OCI-M2 (cell line): ENCODE data around the gene TMEM233.
"Not testable (repeated sequence)": the region's sequence is repeated elsewhere in the genome, so short reads cannot be mapped to it uniquely, and the experiment has no call there.

Source experiments
- DNase-seq: peaks from one replicate; lab custom pipeline; 2025; ENCODE audit not compliant: unreplicated experiment; lab: John Stamatoyannopoulos, UW

Gene TMEM233

DNA sequence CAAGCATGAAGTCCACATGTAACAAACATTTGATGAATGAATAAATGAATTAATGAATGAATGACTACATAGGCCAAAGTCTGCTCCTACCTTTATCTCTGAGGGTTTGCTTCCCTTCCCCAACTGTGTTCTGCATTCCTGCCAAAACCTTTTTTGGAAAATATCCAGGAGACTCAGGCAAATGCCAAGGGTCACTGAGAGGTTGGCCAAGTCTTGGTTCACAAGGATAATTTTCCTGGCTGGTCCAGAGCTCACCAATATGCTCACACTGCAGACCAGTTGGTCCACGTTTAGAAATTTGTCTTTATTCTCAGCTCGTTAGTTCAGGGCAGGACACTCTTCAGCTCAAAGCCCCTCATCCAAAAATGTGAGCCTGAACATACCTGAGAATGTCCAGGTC lies 10.2 kb downstream of the TMEM233 start:
- no peak for DNase-seq

DNA sequence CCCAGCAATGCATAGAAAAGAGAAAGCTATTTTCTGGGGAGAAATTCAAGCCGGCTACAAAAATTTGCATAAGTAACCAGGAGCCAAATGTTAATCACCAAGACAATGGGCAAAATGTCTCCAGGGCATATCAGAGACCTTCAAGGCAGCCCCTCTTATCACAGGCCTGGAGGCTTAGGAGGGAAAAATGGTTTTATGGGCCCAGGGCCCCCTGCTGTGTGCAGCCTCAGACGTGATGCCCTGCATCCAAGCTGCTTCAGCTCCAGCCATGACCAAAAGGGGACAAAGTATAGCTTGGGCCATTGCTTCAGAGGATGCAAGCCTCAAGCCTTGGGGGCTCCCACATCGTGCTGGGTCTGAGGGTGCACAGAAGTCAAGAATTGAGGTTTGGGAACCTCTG lies 15.8 kb downstream of the TMEM233 start:
- DNase-seq: no peak

DNA sequence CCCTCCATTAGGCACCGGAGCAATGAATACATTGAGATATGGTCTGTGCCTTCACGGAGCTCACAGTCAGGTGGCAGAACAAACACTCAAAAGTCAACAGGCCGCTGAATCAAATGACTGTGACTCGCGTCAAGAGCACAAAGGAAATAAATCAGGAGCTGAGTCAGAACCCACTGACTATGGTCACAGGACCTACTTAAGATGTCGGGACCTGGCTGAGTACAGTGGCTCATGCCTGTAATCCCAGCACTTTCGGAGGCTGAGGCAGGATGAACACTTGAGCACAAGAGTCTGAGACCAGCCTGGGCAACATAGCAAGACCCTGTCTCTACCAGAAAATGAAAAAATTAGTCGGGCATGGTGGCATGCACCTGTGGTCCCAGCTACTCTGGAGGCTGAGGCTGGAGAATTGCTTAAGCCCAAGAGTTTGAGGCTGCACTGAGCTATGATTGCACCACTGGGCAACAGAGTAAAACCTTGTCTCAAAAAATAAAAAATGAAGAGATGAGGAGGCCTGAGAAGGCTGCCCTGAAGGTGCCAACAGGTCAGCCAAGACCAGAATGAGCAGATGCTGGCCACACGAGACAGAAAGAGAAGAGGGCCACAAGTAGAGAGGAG lies 19.9 kb downstream of the TMEM233 start:
- DNase-seq: no peak

DNA sequence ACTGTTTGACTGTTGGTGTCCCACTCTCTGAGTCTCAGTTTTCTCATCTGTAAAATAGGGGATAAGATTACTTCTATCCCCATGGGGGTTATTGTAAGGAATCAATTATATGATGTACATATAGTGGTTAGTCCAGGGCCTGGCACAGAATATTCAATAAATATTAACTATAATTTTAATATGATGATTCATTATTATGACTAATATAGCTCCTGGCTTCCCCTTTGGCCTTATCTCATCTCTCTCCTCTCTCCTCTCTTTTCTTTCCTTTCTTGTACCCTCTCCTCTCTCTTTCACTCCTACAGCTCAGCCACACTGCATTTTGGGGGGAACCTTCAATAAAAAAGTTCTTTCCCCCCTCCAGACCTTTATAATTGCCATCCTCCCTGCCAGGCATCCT lies 21.1 kb downstream of the TMEM233 start:
- no peak for DNase-seq

DNA sequence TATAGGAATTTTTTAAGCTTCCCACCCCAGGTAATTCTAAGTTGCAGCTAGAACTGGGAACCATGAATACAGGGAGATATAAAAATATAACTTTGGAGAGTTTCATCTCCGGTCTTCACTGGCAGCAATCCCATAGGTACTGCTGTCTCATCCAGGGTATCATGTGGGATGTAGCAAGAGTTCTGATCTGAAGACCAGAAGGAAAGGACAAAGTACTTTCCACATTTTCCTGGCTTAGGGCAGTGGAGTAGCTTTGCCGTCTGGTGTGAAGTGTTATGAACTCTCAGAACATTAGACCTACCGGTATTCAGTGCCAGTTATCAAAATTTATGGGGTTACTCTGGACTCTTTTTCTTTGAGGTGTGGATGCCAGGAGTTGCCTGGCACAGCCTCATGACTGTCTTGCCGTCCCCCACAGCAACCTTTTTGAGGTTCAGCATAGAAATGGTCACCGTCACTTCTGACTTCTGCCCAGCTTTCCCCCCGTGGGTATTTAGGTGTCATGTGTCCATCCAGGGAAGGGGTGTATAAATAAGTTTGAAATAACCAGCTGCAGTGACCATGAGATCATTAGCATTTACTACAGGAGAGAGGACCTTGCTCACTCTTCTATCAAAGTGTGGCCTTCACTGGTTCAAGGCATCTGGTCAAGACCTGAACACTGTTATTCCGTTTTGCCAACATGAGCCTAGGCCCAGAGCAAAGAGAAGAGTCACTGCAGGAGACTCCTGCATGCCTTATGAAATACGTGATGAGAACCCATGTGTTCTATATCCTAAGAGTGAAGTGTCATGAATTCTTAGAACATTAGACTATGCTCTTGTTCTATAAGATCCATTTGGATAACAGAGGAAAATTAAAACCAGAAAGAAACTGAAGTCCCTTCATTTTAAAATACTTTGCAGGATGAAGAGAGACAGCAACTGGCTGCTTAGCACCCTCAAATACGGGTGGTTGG lies 22.2 kb downstream of the TMEM233 start:
- no peak for DNase-seq

DNA sequence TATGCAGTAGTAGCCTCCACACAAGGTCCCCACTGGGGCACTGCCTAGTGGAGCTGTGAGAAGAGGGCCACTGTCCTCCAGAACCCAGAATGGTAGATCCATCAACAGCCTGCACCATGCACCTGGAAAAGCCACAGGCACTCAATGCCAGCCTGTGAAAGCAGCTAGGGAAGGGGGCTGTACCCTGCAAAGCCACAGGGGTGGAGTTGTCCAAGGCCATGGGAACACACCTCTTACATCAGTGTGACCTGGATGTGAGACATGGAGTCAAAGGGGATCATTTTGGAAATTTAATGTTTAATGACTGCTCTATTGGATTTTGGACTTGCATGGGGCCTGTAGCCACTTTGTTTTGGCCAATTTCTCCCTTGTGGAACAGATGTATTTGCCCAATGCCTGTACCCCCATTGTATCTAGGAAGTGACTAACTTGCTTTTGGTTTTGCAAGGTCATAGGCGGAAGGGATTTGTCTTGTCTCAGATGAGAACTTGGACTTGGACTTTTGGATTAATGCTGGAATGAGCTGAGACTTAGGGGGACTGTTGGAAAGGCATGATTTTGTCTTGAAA lies 24.8 kb downstream of the TMEM233 start:
- DNase-seq: not testable (repeated sequence)

DNA sequence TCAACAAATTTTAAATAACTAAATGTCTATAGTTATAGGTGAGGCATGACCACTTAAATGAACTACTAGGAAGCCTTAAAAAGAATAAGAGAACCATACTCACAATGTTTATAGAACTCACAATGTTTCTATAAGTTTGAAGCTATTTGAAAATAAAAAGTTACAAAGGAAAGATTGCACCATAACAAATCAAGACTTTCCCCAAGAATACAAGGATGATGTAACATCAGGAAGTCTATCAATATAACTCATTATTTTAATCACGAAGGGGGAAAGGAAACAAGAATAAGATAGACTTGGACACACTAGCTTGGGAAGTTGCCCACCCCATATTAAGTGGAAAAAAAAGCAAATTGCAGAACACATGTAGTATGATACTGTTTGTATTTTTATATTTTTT lies 26.9 kb downstream of the TMEM233 start:
- no peak for DNase-seq

DNA sequence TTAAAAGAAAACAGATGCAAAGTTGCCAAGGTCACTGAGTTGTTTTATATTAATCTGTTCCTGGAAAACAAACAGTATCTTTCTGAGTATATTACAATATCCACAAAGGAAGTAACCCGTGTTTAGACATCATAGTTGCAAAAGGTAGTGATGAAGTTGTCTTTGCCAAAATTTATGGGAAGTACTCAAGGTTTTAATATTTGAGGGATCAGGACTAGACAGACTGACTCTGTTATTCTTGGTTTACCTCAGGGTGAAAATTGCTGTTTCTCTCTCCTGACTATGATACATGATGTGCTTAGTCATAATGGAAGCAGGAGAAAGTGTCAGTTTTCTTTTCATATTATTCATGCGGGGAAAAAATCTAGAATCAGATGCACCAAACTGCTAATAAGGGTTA lies 28.3 kb downstream of the TMEM233 start:
- no peak for DNase-seq

DNA sequence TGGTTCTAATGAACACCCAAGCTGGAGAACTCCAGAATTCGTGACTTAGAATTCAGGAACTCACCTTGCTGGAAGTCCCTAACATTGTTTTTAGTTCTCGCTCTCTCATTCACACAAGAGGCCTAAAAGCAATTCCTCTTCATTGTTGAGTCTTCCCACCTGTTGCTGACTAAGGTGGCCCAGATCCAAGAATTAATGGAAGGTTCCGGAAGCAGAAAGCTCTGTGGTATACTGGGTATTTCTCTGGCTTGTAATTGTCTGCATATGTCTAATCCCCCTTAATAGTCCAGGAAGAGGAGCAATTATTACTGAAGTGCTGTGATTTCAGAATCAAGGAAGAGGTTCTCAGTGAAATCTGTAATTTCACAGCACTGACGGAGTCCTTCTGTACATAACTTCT lies 31.4 kb downstream of the TMEM233 start:
- no peak for DNase-seq

DNA sequence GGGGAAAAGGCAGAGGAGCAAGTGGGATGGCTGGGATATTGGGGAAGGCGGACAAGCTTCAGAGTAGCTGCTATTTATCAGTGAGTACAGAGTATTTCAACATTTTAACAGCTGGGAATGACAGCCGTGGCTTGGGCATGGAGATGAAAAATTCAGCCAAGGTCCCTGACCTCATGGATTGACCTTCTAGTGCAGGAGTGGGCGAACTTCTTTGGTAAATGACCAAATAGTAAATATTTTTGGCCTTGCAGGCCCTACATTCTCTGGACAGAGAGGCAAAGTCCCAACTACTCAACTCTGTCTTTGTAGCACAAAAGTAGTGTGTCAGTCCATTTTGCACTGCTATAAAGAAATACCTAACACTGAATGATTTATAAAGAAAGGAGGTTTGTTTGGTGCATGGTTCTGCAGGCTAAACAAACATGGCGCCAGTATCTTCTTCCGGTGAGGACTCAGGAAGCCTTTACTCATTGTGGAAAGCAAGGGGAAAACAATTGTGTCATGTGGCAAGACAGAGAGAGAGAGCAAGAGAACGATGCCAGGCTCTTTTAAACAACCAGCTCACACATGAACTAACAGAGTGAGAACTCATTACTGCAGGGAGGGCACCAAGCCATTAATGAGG lies 33.6 kb downstream of the TMEM233 start:
- no peak for DNase-seq

DNA sequence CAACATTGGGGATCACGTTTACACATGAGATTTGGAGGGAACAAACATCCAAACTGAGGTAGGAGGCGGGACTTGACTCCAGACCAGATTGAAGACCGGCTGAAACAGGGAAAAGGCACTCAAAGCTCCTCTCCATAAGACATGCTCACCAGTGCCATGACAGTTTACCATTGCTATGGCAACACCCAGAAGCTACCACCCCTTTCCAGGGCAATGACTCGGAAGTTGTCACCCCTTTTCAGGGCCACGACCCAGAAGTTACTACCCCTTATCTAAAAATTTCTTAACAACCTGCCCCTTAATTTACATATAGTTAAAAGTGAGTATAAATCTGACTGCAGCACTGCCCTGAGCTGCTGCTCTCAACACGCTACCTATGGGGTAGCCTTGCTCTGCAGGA lies 34.1 kb downstream of the TMEM233 start:
- no peak for DNase-seq

DNA sequence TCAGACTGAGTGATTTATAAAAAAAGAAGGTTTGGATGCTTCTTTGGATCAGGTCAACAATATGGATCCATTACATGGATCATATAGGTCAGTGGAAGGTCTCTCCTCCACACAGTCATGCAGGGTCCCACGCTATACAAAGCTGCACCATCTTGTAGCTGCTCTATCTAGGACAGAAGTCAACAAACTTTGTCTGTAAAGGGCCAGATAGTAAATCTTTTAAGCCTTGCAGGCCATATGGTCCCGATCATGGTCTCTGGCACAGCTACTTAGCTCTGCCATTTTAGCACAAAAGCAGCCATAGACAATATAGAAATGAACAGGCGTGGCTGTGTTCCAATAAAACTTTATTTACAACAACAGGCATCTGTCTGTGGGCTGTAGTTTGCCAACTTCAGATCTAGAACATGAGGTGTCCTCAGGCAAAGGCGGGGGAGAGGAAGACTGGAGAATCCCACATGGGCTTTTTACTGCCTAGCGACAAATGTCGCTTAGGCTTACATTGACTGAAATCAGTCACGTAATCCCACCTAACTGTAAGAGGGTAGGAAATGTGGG lies 36.7 kb downstream of the TMEM233 start:
- no peak for DNase-seq

DNA sequence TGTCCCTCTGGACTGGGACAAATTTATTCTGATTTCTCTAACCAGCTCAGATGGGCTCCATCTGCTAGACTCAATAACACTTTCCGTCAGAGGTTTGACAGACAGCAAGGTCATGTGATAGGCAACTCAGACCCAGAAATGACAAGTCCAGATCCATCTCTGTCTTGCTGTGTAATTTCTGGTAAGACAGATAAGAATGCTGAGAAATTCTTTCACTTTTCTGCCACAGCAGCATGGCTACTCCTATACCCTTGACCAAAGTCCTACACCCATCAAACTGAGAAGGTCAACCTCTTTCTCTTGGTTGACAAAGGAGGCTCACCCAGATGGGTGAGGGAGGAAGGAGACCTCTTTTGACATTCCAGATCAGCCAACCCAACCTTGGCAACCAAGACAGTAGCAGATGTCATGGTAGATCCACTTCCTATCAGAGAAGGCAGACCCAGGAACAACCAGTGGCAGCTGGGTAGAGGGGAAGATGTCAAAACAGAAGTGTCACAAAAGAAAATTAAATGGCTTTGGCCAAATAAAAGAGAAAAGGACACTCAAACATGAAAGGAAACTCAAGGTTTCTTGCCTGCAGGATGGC lies 37.5 kb downstream of the TMEM233 start:
- no peak for DNase-seq

DNA sequence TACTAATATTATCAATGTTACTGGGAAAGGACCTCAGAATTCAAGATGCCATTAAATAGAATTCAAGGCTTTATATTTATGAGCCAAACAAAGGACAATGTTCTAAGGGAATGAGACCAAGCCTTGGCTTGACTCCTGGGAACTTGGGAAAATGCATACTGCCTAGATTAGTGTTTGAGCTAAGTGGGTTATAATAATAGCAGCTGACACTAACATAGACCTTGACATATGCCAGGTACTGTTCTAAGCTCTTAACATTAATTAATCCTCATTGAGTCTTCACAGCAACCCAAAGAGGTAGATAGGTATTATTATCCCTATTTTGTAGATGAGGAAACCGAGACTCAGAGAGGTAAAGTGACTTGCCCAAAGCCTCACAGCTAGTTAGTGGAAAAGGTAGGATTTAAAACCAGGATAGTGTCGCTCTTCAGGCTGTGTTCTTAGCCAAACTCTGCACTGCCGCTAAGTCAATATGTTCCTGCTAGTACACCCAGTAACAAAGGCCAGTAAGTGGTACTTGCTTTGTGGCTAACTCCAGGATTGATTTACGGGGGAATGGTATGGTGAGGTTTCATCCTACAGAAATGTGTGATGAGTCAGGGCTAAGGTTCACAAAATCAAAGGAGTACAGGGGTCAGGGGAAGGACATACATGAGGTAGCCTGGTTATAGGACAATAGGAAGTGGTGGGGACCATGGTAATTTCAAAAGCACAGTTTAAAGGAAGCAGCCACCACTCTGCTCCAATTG lies 38.5 kb downstream of the TMEM233 start:
- DNase-seq: no peak

DNA sequence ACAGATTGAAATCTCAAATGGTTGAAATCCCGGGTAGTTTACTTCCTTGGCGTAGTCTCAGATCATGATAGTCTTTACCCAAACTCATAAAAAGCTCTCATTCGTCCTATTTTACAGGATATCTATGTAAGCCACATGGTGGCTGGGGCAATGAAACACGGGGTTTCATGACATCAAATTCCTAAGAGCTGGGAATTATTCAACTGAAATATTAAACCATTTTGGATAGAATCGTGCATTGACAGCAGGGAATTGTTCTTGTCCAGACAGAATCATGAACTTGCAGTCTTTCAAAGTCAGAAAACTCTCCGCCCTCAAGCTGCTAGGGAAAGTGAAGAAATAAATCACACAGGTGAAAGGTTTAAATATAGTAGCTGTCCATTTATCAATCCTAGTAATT lies 41.2 kb downstream of the TMEM233 start:
- no peak for DNase-seq

DNA sequence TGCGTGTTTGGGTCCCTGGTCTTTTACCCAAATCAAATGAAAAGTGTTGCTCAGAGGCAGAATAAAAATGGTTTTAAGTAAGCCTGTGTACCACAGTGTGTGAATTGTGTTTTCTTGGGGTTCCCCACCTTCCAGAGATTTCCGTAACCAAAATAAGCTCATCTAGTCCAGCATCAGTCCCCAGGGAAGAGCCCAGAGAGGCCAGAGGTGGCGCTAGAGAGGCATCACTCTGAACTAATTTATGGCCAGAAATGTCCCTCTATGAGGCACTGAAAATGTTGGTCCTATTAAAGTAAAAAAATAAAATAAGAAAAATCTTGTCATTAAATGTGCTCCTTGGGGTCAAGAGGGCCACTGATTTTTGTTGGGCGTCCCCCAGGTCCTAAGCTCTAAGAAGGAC lies 49.4 kb downstream of the TMEM233 start:
- DNase-seq: no peak

DNA sequence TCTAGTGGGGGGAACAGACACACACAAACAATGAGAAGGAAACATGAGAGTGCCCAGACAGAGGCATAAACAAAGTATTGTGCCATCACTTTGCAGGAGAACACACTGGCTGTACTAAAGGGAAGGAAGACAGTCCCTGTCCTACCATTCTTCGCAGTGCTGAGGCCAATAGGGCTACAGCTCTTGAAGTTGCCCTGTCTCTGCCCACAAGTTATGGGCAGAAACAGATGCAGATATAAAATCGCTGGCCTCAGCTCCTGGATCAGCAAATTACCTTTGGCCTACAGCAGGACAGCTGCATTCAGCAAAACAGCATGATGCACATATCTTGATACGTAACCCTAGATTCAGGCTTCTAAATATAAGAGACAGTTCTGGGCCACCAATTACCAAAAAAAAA lies 51.4 kb downstream of the TMEM233 start:
- no peak for DNase-seq

DNA sequence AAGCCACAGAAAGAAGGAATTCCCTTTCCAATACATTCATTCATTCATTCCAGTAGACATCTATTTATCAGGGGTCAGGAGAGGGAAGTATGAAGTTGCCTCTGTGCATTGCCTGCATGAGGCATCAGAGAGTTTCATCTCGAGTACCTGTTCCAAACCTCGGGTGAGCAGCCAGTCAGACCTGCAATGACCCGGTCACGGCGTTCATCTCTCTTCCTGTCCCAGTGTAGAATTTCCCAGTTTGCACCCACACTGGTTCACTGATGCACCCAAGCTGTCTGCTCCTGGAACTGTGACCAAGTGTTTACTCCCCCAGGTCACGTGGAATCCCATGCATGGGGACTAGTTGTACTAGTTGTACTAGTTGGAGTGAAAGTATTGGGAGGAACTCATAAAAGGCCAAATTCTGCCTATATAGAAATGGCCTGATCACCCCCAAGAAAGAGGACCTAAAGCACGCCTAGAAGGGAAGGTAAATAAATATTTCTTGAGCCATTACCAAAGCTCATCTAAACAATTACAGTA lies 52.0 kb downstream of the TMEM233 start:
- DNase-seq: no peak

DNA sequence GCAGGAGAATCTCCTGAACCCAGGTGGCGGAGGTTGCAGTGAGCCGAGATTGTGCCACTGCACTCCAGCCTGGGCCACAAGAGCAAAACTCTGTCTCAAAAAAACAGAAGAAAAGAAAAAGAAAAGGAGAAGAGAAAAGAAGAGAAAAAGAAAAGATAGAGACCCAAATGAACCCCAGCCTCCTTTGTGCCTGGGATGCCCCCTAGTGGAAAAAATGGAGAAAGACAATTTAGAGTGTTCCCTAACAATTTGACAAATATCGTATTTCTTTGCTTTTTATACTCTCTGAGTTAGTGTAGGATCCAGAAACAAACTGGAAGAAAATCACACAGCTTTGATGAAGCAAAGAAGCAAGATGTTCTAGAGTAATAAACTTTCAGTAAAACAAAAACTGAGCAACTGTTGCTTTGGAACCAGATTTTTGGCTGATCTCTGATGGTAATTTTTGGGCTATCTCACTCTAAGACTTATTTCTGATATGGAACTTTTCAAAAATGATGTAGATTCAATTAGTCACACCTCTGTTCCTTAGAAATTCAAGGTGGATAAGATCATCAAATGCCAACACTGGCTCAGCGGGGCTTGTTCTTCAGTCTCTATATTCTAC lies 55.7 kb downstream of the TMEM233 start:
- no peak for DNase-seq

DNA sequence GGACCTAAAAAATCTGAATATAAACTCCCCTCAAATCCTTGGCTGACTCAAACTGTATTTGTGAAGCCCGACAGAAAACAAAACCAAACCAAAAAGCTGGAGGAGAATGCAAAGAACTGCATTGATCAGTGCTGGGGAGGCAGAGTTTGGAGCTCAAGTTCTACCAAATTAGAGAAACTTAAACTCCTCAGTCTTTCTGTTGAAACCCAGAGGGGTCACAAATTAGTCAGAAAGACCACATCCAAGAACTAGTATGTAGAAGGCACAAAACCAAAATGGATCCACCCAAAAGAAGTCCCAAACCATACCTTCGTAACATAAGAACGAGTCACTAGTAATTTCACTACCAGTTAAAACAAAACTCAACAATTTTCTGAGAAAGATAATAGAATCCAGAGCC lies 59.1 kb downstream of the TMEM233 start:
- no peak for DNase-seq
